ENCODE data around the gene NLGN4X.

DNA sequence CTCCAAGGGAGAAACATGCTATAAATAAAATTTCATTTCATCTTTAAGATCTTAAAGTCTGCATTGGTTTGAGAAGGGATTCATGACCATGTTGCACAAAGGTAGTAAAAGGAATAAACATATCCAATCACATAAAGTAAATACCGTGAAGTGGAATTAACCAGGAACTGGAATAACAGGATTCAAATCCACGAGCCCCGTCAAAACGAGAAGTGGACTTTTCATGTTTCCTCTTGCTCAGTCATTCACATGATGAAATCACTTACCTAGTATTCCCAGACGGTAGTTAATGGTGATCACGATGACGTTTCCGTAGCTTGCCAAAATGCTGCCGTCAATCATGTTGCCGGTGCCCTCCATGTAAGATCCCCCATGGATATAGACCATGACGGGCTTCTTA is 199.7 kb downstream of the NLGN4X start:
- TF ChIP-seq, protein P1, sequence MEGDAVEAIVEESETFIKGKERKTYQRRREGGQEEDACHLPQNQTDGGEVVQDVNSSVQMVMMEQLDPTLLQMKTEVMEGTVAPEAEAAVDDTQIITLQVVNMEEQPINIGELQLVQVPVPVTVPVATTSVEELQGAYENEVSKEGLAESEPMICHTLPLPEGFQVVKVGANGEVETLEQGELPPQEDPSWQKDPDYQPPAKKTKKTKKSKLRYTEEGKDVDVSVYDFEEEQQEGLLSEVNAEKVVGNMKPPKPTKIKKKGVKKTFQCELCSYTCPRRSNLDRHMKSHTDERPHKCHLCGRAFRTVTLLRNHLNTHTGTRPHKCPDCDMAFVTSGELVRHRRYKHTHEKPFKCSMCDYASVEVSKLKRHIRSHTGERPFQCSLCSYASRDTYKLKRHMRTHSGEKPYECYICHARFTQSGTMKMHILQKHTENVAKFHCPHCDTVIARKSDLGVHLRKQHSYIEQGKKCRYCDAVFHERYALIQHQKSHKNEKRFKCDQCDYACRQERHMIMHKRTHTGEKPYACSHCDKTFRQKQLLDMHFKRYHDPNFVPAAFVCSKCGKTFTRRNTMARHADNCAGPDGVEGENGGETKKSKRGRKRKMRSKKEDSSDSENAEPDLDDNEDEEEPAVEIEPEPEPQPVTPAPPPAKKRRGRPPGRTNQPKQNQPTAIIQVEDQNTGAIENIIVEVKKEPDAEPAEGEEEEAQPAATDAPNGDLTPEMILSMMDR (IDR thresholded peaks at IDR 0.05; ENCODE audit: insufficient read depth, low read length) = no peak
- TF ChIP-seq POLR2AphosphoS5 (IDR thresholded peaks at IDR 0.05; ENCODE audit: low read depth) = no peak
- no peak for TF ChIP-seq GABPA (IDR thresholded peaks at IDR 0.05; ENCODE audit: low read depth)
- TF ChIP-seq, protein P2, sequence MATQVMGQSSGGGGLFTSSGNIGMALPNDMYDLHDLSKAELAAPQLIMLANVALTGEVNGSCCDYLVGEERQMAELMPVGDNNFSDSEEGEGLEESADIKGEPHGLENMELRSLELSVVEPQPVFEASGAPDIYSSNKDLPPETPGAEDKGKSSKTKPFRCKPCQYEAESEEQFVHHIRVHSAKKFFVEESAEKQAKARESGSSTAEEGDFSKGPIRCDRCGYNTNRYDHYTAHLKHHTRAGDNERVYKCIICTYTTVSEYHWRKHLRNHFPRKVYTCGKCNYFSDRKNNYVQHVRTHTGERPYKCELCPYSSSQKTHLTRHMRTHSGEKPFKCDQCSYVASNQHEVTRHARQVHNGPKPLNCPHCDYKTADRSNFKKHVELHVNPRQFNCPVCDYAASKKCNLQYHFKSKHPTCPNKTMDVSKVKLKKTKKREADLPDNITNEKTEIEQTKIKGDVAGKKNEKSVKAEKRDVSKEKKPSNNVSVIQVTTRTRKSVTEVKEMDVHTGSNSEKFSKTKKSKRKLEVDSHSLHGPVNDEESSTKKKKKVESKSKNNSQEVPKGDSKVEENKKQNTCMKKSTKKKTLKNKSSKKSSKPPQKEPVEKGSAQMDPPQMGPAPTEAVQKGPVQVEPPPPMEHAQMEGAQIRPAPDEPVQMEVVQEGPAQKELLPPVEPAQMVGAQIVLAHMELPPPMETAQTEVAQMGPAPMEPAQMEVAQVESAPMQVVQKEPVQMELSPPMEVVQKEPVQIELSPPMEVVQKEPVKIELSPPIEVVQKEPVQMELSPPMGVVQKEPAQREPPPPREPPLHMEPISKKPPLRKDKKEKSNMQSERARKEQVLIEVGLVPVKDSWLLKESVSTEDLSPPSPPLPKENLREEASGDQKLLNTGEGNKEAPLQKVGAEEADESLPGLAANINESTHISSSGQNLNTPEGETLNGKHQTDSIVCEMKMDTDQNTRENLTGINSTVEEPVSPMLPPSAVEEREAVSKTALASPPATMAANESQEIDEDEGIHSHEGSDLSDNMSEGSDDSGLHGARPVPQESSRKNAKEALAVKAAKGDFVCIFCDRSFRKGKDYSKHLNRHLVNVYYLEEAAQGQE (IDR thresholded peaks at IDR 0.05; ENCODE audit: insufficient replicate concordance, low read depth) = no peak
